Breast epithelium (tissue), 3 donors: ENCODE data around the gene ROPN1B.
"Not testable (repeated sequence)": the region's sequence is repeated elsewhere in the genome, so short reads cannot be mapped to it uniquely, and the experiment has no call there.

Experiments used
- POLR2A ChIP-seq: fragments of 450-650 bp; IDR thresholded peaks from one replicate; pipeline ENCODE4 v1.6.1; 2016; ENCODE audit warnings: antibody characterized with exemption, mild to moderate bottlenecking, moderate library complexity
- POLR2AphosphoS5 ChIP-seq, 3 donors: sonication (generic); formaldehyde crosslinking; IDR thresholded peaks; one replicate each; pipeline ENCODE4 v1.6.1; 2017; ENCODE audit warnings: antibody characterized with exemption in 3 of 3
- TF ChIP-seq, protein P1 (sequence below), 3 donors: fragments of 450-650 bp; IDR thresholded peaks; one replicate each; pipeline ENCODE4 v1.5.1; 2016 to 2017; ENCODE audit warnings: antibody characterized with exemption in 3 of 3, mild to moderate bottlenecking in 3 of 3, moderate library complexity in 3 of 3

DNA sequence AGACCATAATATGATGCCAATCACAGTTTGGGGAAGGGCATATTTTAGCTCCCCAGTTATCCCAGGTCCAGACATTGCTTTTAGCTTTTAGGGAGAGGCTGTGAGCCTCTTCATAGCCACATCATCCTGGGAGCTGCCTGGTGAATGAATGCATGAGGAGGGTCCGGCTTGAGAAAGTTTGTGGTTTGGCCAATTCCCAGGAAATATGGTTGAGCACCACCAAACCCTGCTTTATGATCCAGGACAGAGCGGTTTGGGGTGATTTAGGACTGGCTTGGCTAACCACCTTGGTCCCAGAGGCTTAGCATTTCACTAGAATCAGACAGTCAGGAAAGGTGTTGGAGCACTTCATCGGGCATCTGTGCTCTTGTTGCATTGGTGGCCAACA lies 7.0 kb downstream of the ROPN1B start:
- TF ChIP-seq, protein P1, sequence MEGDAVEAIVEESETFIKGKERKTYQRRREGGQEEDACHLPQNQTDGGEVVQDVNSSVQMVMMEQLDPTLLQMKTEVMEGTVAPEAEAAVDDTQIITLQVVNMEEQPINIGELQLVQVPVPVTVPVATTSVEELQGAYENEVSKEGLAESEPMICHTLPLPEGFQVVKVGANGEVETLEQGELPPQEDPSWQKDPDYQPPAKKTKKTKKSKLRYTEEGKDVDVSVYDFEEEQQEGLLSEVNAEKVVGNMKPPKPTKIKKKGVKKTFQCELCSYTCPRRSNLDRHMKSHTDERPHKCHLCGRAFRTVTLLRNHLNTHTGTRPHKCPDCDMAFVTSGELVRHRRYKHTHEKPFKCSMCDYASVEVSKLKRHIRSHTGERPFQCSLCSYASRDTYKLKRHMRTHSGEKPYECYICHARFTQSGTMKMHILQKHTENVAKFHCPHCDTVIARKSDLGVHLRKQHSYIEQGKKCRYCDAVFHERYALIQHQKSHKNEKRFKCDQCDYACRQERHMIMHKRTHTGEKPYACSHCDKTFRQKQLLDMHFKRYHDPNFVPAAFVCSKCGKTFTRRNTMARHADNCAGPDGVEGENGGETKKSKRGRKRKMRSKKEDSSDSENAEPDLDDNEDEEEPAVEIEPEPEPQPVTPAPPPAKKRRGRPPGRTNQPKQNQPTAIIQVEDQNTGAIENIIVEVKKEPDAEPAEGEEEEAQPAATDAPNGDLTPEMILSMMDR (IDR thresholded peaks at IDR 0.05): not testable (repeated sequence)
- TF ChIP-seq POLR2A; POLR2AphosphoS5 (IDR thresholded peaks at IDR 0.05): not testable (repeated sequence)
